Measurements from ENCODE around the gene ADAMTS3. TPM values are rescaled to one million over a fixed set of nuclear protein-coding genes. Genes with fewer than 3 reads are reported as not detected.

Gene ADAMTS3
- total RNA-seq, 1 donor from 2014 or later = 0.10 TPM

DNA sequence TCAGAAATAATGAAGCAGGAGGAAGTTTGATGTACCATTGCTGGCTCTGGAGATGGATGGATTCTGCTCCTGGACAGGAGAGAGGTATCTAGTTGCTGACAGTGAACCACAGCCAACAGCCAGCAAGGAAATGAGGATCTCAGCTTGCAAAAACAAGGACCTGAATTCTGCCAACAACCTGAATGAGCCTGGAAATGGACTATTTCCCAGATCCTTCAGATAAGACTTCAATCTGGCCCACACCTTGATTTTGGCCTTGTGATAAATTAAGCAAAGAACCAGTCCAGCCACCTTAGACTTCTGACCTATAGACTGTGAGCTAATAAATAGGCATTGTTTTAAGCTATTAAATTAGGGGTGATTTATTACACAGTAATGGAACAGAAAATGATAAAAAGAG is 220.3 kb downstream of the ADAMTS3 start:
- H3K36me3 Mint-ChIP-seq (ENCODE audit: unreplicated experiment) = no peaks in the 10 kb centered on the region
- no peak for DNase-seq
- H3K4me3 Mint-ChIP-seq (ENCODE audit: unreplicated experiment) = no peak overlapping the region
- no peaks in the 10 kb centered on the region for H3K9me3 Mint-ChIP-seq (ENCODE audit: unreplicated experiment)
- no peaks in the 10 kb centered on the region for H3K4me1 Mint-ChIP-seq (ENCODE audit: low read depth, unreplicated experiment)
- no peak for TF ChIP-seq CTCF (IDR thresholded peaks at IDR 0.05; ENCODE audit: partially characterized antibody, unreplicated experiment)
- H3K27ac Mint-ChIP-seq (ENCODE audit: unreplicated experiment) = no peak overlapping the region
- H3K27me3 Mint-ChIP-seq (ENCODE audit: unreplicated experiment) = no peaks in the 10 kb centered on the region

DNA sequence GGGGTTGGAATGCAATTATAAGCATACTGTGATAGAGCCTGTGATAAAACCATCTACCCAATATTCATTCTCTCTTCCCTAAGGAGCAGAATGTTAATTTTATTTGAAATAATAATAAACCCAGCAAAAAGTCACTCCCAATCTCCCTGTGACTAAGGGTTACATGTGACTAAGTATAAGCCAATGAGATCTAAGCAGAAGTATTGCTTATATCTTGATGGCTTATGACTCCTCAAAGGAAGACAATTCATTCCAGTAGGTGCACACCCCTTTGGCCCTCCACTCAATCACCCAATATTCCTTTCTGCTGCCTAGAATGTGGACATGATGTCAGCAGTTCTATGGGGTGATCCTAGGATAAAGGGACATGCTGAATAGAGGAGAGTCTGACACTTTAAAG is 224.6 kb downstream of the ADAMTS3 start:
- H3K27me3 Mint-ChIP-seq (ENCODE audit: unreplicated experiment) = no peaks in the 10 kb centered on the region
- H3K4me3 Mint-ChIP-seq (ENCODE audit: unreplicated experiment) = no peak overlapping the region
- no peaks in the 10 kb centered on the region for H3K4me1 Mint-ChIP-seq (ENCODE audit: low read depth, unreplicated experiment)
- no peak for TF ChIP-seq CTCF (IDR thresholded peaks at IDR 0.05; ENCODE audit: partially characterized antibody, unreplicated experiment)
- no peak overlapping the region for H3K27ac Mint-ChIP-seq (ENCODE audit: unreplicated experiment)
- no peak for DNase-seq
- H3K9me3 Mint-ChIP-seq (ENCODE audit: unreplicated experiment) = no peaks in the 10 kb centered on the region
- no peaks in the 10 kb centered on the region for H3K36me3 Mint-ChIP-seq (ENCODE audit: unreplicated experiment)

- no peak overlapping the region for H3K4me3 Mint-ChIP-seq (ENCODE audit: unreplicated experiment)
- TF ChIP-seq CTCF (IDR thresholded peaks at IDR 0.05; ENCODE audit: partially characterized antibody, unreplicated experiment) = no peak
- no peak overlapping the region for H3K27ac Mint-ChIP-seq (ENCODE audit: unreplicated experiment)
- H3K4me1 Mint-ChIP-seq (ENCODE audit: low read depth, unreplicated experiment) = no peaks in the 10 kb centered on the region
- H3K27me3 Mint-ChIP-seq (ENCODE audit: unreplicated experiment) = no peaks in the 10 kb centered on the region
- no peaks in the 10 kb centered on the region for H3K9me3 Mint-ChIP-seq (ENCODE audit: unreplicated experiment)
- DNase-seq = no peak
- no peaks in the 10 kb centered on the region for H3K36me3 Mint-ChIP-seq (ENCODE audit: unreplicated experiment)
Observed at GRCh38 chr4:72341432-72341820, 227.6 kb downstream of the ADAMTS3 start.

GRCh38 chr4:72340803-72341431 is 228.1 kb downstream of the ADAMTS3 start:
- no peak overlapping the region for H3K4me3 Mint-ChIP-seq (ENCODE audit: unreplicated experiment)
- no peak for DNase-seq
- no peaks in the 10 kb centered on the region for H3K4me1 Mint-ChIP-seq (ENCODE audit: low read depth, unreplicated experiment)
- H3K27me3 Mint-ChIP-seq (ENCODE audit: unreplicated experiment) = no peaks in the 10 kb centered on the region
- no peaks in the 10 kb centered on the region for H3K9me3 Mint-ChIP-seq (ENCODE audit: unreplicated experiment)
- TF ChIP-seq CTCF (IDR thresholded peaks at IDR 0.05; ENCODE audit: partially characterized antibody, unreplicated experiment) = no peak
- H3K27ac Mint-ChIP-seq (ENCODE audit: unreplicated experiment) = no peak overlapping the region
- no peaks in the 10 kb centered on the region for H3K36me3 Mint-ChIP-seq (ENCODE audit: unreplicated experiment)

DNA sequence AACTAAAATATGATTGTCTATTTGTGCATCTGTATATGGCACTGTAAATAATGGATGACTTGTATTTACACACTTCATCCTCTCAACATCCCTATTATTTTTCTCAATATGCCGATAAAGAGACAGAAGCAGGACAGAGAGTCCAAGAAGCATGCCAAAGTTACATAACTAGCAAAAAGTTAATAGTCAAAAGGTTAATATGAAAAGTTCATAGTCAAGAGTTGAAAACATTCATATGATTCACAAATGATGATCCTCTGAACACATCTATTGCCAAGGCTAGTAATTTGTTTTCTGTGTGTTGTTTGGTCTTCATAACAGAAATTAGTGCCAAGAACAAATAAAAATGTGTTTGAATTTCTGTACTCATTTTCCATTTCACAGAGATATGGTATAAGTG is 231.0 kb downstream of the ADAMTS3 start:
- TF ChIP-seq CTCF (IDR thresholded peaks at IDR 0.05; ENCODE audit: partially characterized antibody, unreplicated experiment) = no peak
- Mint-ChIP-seq H3K27me3 (ENCODE audit: unreplicated experiment) (no peaks in the 10 kb centered on the region), H3K27ac (ENCODE audit: unreplicated experiment) (no peak overlapping the region), H3K36me3 (ENCODE audit: unreplicated experiment) (no peaks in the 10 kb centered on the region), H3K4me3 (ENCODE audit: unreplicated experiment) (no peak overlapping the region), H3K9me3 (ENCODE audit: unreplicated experiment) (no peaks in the 10 kb centered on the region), H3K4me1 (ENCODE audit: low read depth, unreplicated experiment) (no peaks in the 10 kb centered on the region)
- no peak for DNase-seq
